GM13976 (cell line): Measurements from ENCODE around the gene SAP25.
"Not testable (repeated sequence)": the region's sequence is repeated elsewhere in the genome, so short reads cannot be mapped to it uniquely, and the experiment has no call there.

ENCODE experiments used
- DNase-seq: peaks from one replicate; pipeline ENCODE4 v3.0.0; 2012; ENCODE audit warnings: low spot score
- CTCF ChIP-seq: IDR thresholded peaks from 2 replicates; pipeline ENCODE4 v1.5.1; 2012; ENCODE audit warnings: borderline replicate concordance, mild to moderate bottlenecking; ENCODE audit not compliant: insufficient read depth; ENCODE audit errors: extremely low read depth, missing control alignments, control extremely low read depth
- in situ Hi-C: fragments of 300-500 bp; cut with MboI; formaldehyde crosslinking; loops from one replicate; pipeline ENCODE4 v1.12.0; 2022; ENCODE audit warnings: low sequenced_read_pairs, mixed read lengths, inconsistent platforms; ENCODE audit not compliant: unreplicated experiment

The SAP25 gene

GRCh38 chr7:100539436-100540006 is 34.2 kb downstream of the SAP25 start:
- DNase-seq = no peak
- TF ChIP-seq CTCF = no peak
- in situ Hi-C loops = no loop called here

- peak; percentile 99 for DNase-seq
- no peak for TF ChIP-seq CTCF
- in situ Hi-C loops = no loop called here
Observed at GRCh38 chr7:100538654-100539435, 34.9 kb downstream of the SAP25 start, which contains the start of gene AGFG2. TSS of gene AGFG2 (plus strand) at chr7:100539203. CDS start at chr7:100539347, 144 bp downstream.

- DNase-seq = no peak
- no peak for TF ChIP-seq CTCF
- in situ Hi-C loops = no loop called here
Observed at GRCh38 chr7:100538348-100538653, 35.4 kb downstream of the SAP25 start.

GRCh38 chr7:100536695-100537094 is 37.0 kb downstream of the SAP25 start:
- DNase-seq, in situ Hi-C loops: not testable (repeated sequence)

GRCh38 chr7:100535982-100536381 is 37.7 kb downstream of the SAP25 start:
- DNase-seq, in situ Hi-C loops: not testable (repeated sequence)

GRCh38 chr7:100532165-100533022 is 41.3 kb downstream of the SAP25 start:
- DNase-seq = no peak
- in situ Hi-C loops = no loop called here
- no peak for TF ChIP-seq CTCF

- DNase-seq, in situ Hi-C loops: not testable (repeated sequence)
Observed at GRCh38 chr7:100528108-100528866, 45.4 kb downstream of the SAP25 start.

- DNase-seq, in situ Hi-C loops: not testable (repeated sequence)
Observed at GRCh38 chr7:100523192-100523591, 50.5 kb downstream of the SAP25 start.
